ENCODE data around the gene ARHGAP10.

ARHGAP10 gene

GRCh38 chr4:147732518-147733235 is 789 bp downstream of the ARHGAP10 start:
- no peak for DNase-seq (ENCODE audit: low read depth in 2 of 2)

- DNase-seq (ENCODE audit: low read depth in 2 of 2) = no peak
Observed at GRCh38 chr4:147733716-147734344, 1.9 kb downstream of the ARHGAP10 start.

GRCh38 chr4:147734496-147734895 is 2.6 kb downstream of the ARHGAP10 start:
- DNase-seq (ENCODE audit: low read depth in 2 of 2) = no peak

GRCh38 chr4:147735413-147736301 is 3.8 kb downstream of the ARHGAP10 start:
- no peak for DNase-seq (ENCODE audit: low read depth in 2 of 2)

GRCh38 chr4:147736458-147736857 is 4.6 kb downstream of the ARHGAP10 start:
- peak in 1 of 2 experiments; percentile 75 for DNase-seq (ENCODE audit: low read depth in 2 of 2)

GRCh38 chr4:147737623-147738022 is 5.7 kb downstream of the ARHGAP10 start:
- DNase-seq (ENCODE audit: low read depth in 2 of 2) = no peak

GRCh38 chr4:147739239-147739823 is 7.4 kb downstream of the ARHGAP10 start:
- DNase-seq (ENCODE audit: low read depth in 2 of 2) = no peak

- DNase-seq (ENCODE audit: low read depth in 2 of 2) = no peak
Observed at GRCh38 chr4:147740176-147740575, 8.3 kb downstream of the ARHGAP10 start.

- DNase-seq (ENCODE audit: low read depth in 2 of 2) = no peak
Observed at GRCh38 chr4:147741190-147741788, 9.4 kb downstream of the ARHGAP10 start.

GRCh38 chr4:147747787-147748454 is 16.0 kb downstream of the ARHGAP10 start:
- no peak for DNase-seq (ENCODE audit: low read depth in 2 of 2)

GRCh38 chr4:147749811-147750321 is 18.0 kb downstream of the ARHGAP10 start:
- no peak for DNase-seq (ENCODE audit: low read depth in 2 of 2)

- no peak for DNase-seq (ENCODE audit: low read depth in 2 of 2)
Observed at GRCh38 chr4:147753047-147753446, 21.2 kb downstream of the ARHGAP10 start.

- no peak for DNase-seq (ENCODE audit: low read depth in 2 of 2)
Observed at GRCh38 chr4:147754037-147754445, 22.2 kb downstream of the ARHGAP10 start.

GRCh38 chr4:147755561-147756295 is 23.8 kb downstream of the ARHGAP10 start:
- DNase-seq (ENCODE audit: low read depth in 2 of 2) = no peak

- no peak for DNase-seq (ENCODE audit: low read depth in 2 of 2)
Observed at GRCh38 chr4:147756417-147756816, 24.5 kb downstream of the ARHGAP10 start.

- no peak for DNase-seq (ENCODE audit: low read depth in 2 of 2)
Observed at GRCh38 chr4:147760176-147760575, 28.3 kb downstream of the ARHGAP10 start.

GRCh38 chr4:147760695-147761094 is 28.8 kb downstream of the ARHGAP10 start:
- no peak for DNase-seq (ENCODE audit: low read depth in 2 of 2)

GRCh38 chr4:147761218-147761883 is 29.5 kb downstream of the ARHGAP10 start:
- DNase-seq (ENCODE audit: low read depth in 2 of 2) = no peak

GRCh38 chr4:147764337-147764736 is 32.4 kb downstream of the ARHGAP10 start:
- no peak for DNase-seq (ENCODE audit: low read depth in 2 of 2)

GRCh38 chr4:147765121-147765529 is 33.2 kb downstream of the ARHGAP10 start:
- no peak for DNase-seq (ENCODE audit: low read depth in 2 of 2)
